ENCODE data around the gene TNN. TPM values are rescaled to one million over a fixed set of nuclear protein-coding genes. Genes with fewer than 3 reads are reported as not detected.

TNN gene
- total and polyA plus RNA-seq, 10 of the 15 experiments (the other 5 are each of a cell fraction or from before 2014, with no cell fraction given): 0.05 to 0.17 (median 0.11) TPM

GRCh38 chr1:175182201-175182746, 114.6 kb downstream of the TNN start (continued):
- no peak for TF ChIP-seq KLF5 (IDR thresholded peaks at IDR 0.05; ENCODE audit: partially characterized antibody)
- TF ChIP-seq SMC3 (IDR thresholded peaks at IDR 0.05; ENCODE audit: borderline replicate concordance, low read length): no peak
- no peak for TF ChIP-seq IRF3 (IDR thresholded peaks at IDR 0.05)
- no peak for TF ChIP-seq SUZ12 (IDR thresholded peaks at IDR 0.05; ENCODE audit: unreplicated experiment)
- no peak for TF ChIP-seq FOXK2 (IDR thresholded peaks at IDR 0.05)
- TF ChIP-seq LARP7 (IDR thresholded peaks at IDR 0.05): no peak
- no peak for TF ChIP-seq KDM1A (IDR thresholded peaks at IDR 0.05; ENCODE audit: borderline replicate concordance)
- TF ChIP-seq HDGF (IDR thresholded peaks at IDR 0.05): no peak
- TF ChIP-seq EZH2 (IDR thresholded peaks at IDR 0.05; ENCODE audit: borderline replicate concordance, control insufficient read depth, low read depth, low read length): no peak
- no peak for TF ChIP-seq STAT3 (IDR thresholded peaks at IDR 0.05; ENCODE audit: low read depth, low read length)
- no peak for TF ChIP-seq ZBTB4 (CRISPR knock-in tag; IDR thresholded peaks at IDR 0.05)
- no peak for TF ChIP-seq MLLT1 (IDR thresholded peaks at IDR 0.05)

All from GM12878 (cell line).